IPS-18c (cell line): Measurements from ENCODE around the gene AGTR2.
"Not testable (repeated sequence)": the region's sequence is repeated elsewhere in the genome, so short reads cannot be mapped to it uniquely, and the experiment has no call there.

Experiments
- H3K4me3 ChIP-seq: 2 replicates; pipeline ENCODE4 v1.7.0; 2013; ENCODE audit warnings: low read depth, mild to moderate bottlenecking, low read length, moderate library complexity; ENCODE audit not compliant: insufficient read depth
- H3K9me3 ChIP-seq: one replicate; pipeline ENCODE4 v1.6.1; 2013; ENCODE audit warnings: mild to moderate bottlenecking, low read length, moderate library complexity; ENCODE audit not compliant: control insufficient read depth, insufficient read depth

Gene AGTR2

GRCh38 chrX:116170511-116170910, at the start of gene AGTR2:
TSS of gene AGTR2 (plus strand) at chrX:116170744. CDS start at chrX:116172281, 1,537 bp downstream.
- no peaks in the 10 kb centered on the region for H3K9me3 ChIP-seq
- H3K4me3 ChIP-seq: no peak within 1 kb of the TSS

- Histone ChIP-seq H3K4me3 (no peak overlapping the region), H3K9me3 (no peaks in the 10 kb centered on the region)
Measured at GRCh38 chrX:116135277-116135676, 35.3 kb upstream of the AGTR2 start.

- not testable (repeated sequence) for H3K9me3 ChIP-seq, H3K4me3 ChIP-seq
Measured at GRCh38 chrX:116141270-116141669, 29.3 kb upstream of the AGTR2 start.

- Histone ChIP-seq H3K9me3 (peaks cover 3% of the 10 kb centered on the region), H3K4me3 (no peak overlapping the region)
Measured at GRCh38 chrX:116142976-116143375, 27.6 kb upstream of the AGTR2 start.

GRCh38 chrX:116172976-116173375, 2.4 kb downstream of the AGTR2 start:
- H3K4me3 ChIP-seq: no peak overlapping the region
- no peaks in the 10 kb centered on the region for H3K9me3 ChIP-seq

- no peaks in the 10 kb centered on the region for H3K9me3 ChIP-seq
- H3K4me3 ChIP-seq: no peak overlapping the region
Measured at GRCh38 chrX:116181300-116181699, 10.8 kb downstream of the AGTR2 start.

GRCh38 chrX:116185163-116185562, 14.6 kb downstream of the AGTR2 start:
- H3K4me3 ChIP-seq: no peak overlapping the region

GRCh38 chrX:116194649-116195048, 24.1 kb downstream of the AGTR2 start:
- Histone ChIP-seq H3K4me3 (no peak overlapping the region), H3K9me3 (no peaks in the 10 kb centered on the region)

More at GRCh38 chrX:116185163-116185562, 14.6 kb downstream of the AGTR2 start:
- H3K9me3 ChIP-seq: no peaks in the 10 kb centered on the region

- Histone ChIP-seq H3K9me3 (no peaks in the 10 kb centered on the region), H3K4me3 (no peak overlapping the region)
Measured at GRCh38 chrX:116198235-116198634, 27.7 kb downstream of the AGTR2 start.

- Histone ChIP-seq H3K9me3 (no peaks in the 10 kb centered on the region), H3K4me3 (no peak overlapping the region)
Measured at GRCh38 chrX:116198810-116199209, 28.3 kb downstream of the AGTR2 start.

GRCh38 chrX:116204932-116205331, 34.4 kb downstream of the AGTR2 start:
- Histone ChIP-seq H3K9me3 (no peaks in the 10 kb centered on the region), H3K4me3 (no peak overlapping the region)

- H3K9me3 ChIP-seq: no peaks in the 10 kb centered on the region
- H3K4me3 ChIP-seq: no peak overlapping the region
Measured at GRCh38 chrX:116213262-116213661, 42.7 kb downstream of the AGTR2 start.

- not testable (repeated sequence) for H3K9me3 ChIP-seq, H3K4me3 ChIP-seq
Measured at GRCh38 chrX:116217080-116217479, 46.5 kb downstream of the AGTR2 start.
